Activated effector memory CD4-positive, alpha-beta T cell treated with Interleukin-2 at 50 U/mL for 16 hours (primary cell): ENCODE data around the gene PAF1.
A peak's percentile ranks its signal among the peaks of the same experiment; 100 is the strongest.
"Not testable (repeated sequence)": the region's sequence is repeated elsewhere in the genome, so short reads cannot be mapped to it uniquely, and the experiment has no call there.

ENCODE experiments used
- DNase-seq: peaks from one replicate; pipeline ENCODE4 v3.0.0-alpha.2; 2020

PAF1 gene

DNA sequence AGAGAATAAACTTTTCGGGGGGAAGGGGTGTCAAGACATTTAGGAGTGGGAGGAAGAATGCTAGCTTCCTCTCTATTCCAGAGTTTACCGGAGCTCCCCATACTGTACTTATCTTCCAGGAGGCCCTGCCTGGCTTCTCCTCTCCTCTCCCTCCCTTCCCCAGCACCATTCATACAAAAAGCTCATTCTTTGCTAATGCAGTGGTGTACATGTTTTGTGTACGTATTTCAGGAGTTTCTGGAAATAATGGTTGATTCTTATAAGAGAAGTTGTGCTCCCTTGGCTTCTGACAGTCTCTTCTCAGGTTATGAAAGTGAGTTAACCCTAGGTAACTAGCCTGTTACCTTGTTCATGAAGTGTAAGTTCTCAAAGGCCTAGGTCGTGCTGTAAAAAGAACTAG is 41.6 kb downstream of the PAF1 start:
- no peak for DNase-seq

DNA sequence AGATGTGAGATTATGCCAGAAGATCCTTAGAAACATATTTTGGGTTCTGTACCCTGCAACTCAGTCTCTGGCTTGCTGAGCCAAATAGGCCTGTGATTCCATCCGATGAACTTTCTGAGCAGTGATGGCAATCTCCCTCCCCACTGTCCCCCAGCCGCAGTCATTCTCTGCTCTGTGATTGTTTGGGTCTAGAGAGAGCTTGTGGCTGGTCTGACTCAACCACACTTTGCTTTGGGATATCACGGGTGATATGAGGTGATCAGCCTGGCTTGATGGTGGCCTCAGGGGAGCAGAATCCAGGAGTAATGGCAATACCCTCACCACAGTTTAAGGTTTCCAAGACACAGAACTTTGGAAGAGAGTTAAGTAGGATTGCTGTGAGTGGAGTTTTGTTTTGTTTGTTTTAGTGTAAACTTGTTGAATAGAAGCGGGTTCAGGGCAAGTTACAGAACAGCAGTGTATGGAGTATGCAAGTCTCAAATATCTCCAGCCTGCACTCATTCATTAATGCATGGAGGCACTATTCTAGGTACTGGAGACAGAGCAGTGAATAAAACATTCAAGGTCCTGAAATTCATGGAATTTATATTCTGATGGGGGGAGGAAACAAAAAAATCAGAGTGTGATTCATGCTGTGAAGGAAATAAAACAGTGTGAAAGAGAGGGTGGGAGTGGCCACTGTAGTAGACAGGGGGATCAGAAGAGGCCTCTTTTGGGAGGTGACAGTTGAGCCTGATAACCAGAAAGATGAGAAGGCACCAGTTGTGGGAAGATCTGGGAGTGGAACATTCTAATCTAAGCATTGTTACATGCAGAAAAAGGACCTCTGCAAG is 43.4 kb downstream of the PAF1 start:
- DNase-seq = no peak

DNA sequence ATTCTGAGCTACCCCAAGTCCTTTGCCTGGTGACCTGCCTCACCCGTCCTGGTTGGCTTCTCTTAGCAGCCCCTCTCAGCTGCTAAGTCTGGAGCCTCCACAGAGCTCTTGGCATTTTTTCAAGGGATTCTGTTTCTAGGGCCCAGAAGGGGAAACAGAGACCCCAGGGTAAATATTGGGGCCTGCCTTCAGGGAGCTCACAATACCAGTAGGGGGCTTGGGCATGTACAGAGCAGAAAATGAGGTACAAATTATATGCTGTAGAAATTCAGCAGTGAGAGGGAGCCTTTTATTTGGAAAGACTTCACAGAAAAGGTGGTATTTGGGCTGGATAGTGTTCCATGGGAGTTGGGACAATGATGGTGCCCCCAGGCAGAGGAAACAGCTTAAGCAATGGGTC is 45.0 kb downstream of the PAF1 start:
- DNase-seq = no peak

DNA sequence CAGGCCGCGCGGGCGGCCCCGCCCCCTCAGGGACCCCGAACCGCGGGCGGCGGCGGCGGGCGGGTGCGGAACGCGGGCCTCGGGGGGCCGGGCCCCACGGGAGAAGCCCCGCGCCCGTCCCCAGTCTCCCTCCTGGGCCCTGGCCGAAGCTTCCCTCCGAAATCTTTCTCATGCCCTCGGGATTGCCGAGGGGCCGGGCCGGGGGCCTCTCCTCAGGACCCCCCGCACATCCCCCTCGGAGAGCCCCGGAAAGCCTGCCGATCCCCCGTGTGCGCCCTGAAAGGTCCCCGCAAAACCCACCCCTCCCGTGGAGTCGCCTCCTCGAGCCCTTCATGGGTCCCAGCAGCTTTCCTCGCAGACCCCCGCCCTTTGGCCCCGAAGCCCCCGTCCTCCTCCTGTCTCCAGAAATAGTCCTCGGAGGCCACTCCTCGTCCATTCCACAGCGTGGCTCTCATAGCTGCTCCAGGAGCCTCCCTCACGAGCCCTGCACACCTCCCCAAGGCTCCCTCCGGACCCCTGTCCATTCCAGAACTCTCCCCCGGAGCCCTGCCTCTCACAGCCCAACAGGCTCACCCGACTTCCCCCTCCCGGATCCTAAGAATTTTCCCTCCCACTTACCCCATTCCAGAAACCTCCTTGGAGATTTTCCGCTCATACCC is 48.1 kb downstream of the PAF1 start:
- no peak for DNase-seq

DNA sequence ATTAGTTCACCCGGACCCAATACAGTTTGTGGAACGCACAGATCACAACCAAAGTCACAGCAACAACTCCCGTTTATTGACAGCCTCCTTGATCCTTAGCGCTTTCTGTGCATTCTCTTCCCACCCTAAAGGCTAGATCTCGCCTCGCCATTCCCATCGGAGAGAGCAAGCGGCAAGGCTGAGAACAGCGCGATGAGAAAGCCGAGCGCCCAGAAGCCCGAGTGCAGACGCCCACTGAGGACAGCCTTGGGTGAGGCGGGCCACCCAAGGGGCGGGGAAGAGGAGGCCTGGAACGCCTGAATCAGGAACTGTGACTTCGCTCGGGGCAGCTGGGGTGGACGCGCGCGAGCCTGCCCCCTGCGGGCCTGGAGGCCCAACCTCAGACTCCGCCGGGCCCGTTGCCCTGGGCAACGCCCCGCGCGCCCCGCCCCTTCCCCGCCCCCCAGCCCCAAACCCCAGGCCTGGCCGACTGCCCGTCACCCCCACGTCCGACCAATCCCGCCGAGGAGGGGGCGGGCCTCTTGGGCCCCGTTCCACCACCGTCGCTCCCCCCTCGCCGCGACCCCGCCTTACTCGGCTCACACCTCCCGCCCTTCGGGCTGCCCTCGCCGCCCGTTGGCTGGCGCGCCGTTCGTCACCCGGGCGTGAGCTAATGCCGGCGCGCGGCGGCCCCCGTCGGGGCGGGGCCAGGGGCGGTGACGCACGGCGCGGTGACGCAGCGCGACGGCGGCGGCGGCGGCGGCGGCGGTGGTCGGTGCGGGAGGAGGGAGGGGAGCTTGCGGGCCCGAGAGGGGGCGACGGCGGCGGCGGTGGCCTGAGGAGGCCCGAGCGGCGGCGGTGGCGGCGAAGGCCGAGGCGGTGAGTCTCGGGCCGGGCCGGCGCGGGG is 48.9 kb downstream of the PAF1 start, which contains the start of gene SAMD4B:
Gene SAMD4B, plus strand, starts transcription at position 703 of the 886 bp plus-strand sequence. CDS start 14,473 bp downstream, outside the sequence.
- DNase-seq = peak; percentile 99

DNA sequence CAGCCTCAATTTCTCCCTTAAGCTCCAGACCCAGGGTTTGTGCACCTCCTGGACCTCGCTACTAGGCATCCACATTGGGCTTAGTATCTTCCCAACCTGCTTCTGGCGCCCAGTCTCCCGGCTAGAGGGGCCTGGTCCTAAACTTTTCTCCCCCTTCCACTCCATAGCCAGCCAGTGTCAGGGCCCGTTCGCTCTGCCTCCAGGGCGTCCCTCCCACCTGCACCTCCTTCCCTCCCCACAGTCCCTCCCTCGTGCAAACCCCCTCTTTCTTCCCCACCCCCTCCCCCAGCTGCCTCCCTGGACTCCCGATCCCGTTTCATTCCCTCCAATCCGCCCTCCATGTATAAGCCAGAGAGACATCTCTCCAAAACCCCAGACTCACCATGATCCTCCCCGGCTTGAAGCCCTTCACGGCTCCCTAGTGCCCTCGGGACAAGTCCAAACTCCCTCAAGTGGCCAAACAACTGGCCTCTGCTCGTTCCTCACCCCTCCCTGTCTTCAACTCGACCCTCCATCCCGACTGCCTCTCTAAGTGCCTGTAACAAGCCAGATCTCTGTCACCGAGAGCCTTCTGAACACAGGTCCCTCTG is 49.7 kb downstream of the PAF1 start:
- DNase-seq = no peak

DNA sequence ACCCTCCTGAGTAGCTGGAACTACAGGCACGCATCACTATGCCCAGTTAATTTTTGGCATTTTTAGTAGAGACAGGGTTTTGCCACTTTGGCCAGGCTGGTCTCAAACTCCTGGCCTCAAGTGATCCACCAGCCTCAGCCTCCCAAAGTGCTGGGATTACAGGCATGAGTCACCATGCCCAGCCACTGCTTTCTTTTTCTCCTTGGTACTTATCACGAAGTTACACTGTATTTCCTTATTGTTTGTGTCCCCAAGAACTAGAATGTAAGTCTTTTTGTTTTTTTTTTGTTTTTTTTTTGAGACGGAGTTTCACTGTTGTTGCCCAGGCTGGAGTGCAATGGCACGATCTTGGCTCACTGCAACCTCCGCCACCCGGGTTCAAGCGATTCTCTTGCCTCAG is 50.8 kb downstream of the PAF1 start:
- DNase-seq = not testable (repeated sequence)

DNA sequence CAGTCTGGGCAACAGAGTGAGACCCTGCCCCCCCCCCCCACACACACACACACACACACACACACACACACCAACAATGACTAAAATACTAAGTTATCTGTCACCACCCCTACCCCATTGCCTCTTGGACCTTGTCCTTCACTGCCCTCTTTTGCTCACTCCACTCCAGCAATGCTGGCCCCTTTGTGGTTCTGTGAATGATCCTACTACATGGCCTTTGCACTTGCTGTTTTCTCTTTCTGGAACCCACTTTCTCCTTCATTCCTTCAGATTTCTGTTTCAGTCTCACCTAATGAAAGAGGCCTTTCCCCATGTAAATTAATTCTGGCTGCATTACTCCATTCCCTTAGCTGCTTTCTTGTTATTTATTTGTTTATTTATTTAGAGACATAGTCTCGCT is 51.2 kb downstream of the PAF1 start:
- DNase-seq = no peak

DNA sequence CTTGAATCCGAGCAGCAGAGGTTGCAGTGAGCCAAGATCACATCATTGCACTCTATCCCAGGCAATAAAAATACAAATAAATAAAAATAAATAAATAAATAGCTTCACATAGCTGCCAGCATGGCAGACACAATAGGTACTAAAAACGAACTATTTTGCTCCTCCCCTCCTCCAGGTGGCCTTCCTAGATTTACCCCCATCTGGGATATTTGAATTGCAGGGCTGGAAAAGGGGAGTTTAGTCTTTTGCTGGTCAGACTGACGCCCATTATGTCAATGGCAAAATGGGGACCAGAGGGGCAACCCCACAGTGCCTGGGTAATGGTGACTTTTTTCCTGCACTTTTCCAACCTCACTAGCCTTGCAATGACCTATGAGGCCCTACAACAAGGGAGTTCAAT is 54.4 kb downstream of the PAF1 start:
- DNase-seq = no peak
